GM19395 (cell line): ENCODE data around the gene ZNF407.

Experiments
- ATAC-seq: cut with Tn5 transposase; IDR thresholded peaks from one replicate; pipeline ENCODE4 v1.9.1; 2021; ENCODE audit warnings: mild to moderate bottlenecking, moderate library complexity; ENCODE audit not compliant: unreplicated experiment

ZNF407 gene

GRCh38 chr18:74818516-74819175, 221.0 kb downstream of the ZNF407 start:
- ATAC-seq = no peak

- ATAC-seq = no peak
Measured at GRCh38 chr18:74819433-74820059, 221.9 kb downstream of the ZNF407 start.

- ATAC-seq = no peak
Measured at GRCh38 chr18:74820160-74820780, 222.6 kb downstream of the ZNF407 start.

GRCh38 chr18:74825460-74825859, 227.8 kb downstream of the ZNF407 start:
- ATAC-seq = no peak

- no peak for ATAC-seq
Measured at GRCh38 chr18:74826572-74826971, 228.9 kb downstream of the ZNF407 start.

- ATAC-seq = no peak
Measured at GRCh38 chr18:74828200-74828599, 230.5 kb downstream of the ZNF407 start.

- no peak for ATAC-seq
Measured at GRCh38 chr18:74831571-74832250, 234.0 kb downstream of the ZNF407 start.

- ATAC-seq = no peak
Measured at GRCh38 chr18:74832381-74832780, 234.7 kb downstream of the ZNF407 start.

- no peak for ATAC-seq
Measured at GRCh38 chr18:74832999-74833398, 235.3 kb downstream of the ZNF407 start.

- no peak for ATAC-seq
Measured at GRCh38 chr18:74834424-74835309, 237.0 kb downstream of the ZNF407 start.

- ATAC-seq = no peak
Measured at GRCh38 chr18:74836296-74837139, 238.8 kb downstream of the ZNF407 start.

- ATAC-seq = no peak
Measured at GRCh38 chr18:74840492-74841167, 243.0 kb downstream of the ZNF407 start.

- ATAC-seq = no peak
Measured at GRCh38 chr18:74841248-74841647, 243.6 kb downstream of the ZNF407 start.

GRCh38 chr18:74849301-74849700, 251.6 kb downstream of the ZNF407 start:
- no peak for ATAC-seq

- ATAC-seq = no peak
Measured at GRCh38 chr18:74856434-74856833, 258.8 kb downstream of the ZNF407 start.

- no peak for ATAC-seq
Measured at GRCh38 chr18:74856928-74857327, 259.3 kb downstream of the ZNF407 start.

GRCh38 chr18:74857901-74858300, 260.2 kb downstream of the ZNF407 start:
- no peak for ATAC-seq

- no peak for ATAC-seq
Measured at GRCh38 chr18:74861154-74861553, 263.5 kb downstream of the ZNF407 start.

- ATAC-seq = no peak
Measured at GRCh38 chr18:74862094-74862493, 264.4 kb downstream of the ZNF407 start.
